Measurements from ENCODE around the gene MAP3K6.
A peak's percentile ranks its signal among the peaks of the same experiment; 100 is the strongest.

MAP3K6 gene

DNA sequence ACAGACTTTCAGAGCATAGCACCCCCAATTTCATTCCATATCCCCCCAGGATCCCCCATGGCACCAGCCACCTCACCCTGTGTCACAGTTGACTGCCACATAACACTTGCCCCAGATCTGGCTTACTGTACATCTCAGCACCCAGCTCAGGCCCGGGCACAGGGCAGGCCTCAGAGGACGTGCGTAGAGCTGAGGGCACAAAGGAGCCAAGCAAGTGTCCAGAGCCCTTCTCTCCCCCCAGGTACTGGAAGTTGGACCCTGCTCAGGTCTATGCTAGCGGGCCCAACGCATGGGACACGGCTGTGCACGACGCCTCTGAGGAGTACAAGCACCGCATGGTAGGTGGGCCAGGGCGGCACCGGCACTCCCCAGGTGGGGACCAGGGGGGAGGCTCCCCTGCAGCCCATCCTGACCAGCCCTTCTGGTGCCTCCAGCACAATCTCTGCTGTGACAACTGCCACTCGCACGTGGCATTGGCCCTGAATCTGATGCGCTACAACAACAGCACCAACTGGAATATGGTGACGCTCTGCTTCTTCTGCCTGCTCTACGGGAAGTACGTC is 33.0 kb downstream of the MAP3K6 start:
- no peak for DNase-seq (ENCODE audit: low spot score)

DNA sequence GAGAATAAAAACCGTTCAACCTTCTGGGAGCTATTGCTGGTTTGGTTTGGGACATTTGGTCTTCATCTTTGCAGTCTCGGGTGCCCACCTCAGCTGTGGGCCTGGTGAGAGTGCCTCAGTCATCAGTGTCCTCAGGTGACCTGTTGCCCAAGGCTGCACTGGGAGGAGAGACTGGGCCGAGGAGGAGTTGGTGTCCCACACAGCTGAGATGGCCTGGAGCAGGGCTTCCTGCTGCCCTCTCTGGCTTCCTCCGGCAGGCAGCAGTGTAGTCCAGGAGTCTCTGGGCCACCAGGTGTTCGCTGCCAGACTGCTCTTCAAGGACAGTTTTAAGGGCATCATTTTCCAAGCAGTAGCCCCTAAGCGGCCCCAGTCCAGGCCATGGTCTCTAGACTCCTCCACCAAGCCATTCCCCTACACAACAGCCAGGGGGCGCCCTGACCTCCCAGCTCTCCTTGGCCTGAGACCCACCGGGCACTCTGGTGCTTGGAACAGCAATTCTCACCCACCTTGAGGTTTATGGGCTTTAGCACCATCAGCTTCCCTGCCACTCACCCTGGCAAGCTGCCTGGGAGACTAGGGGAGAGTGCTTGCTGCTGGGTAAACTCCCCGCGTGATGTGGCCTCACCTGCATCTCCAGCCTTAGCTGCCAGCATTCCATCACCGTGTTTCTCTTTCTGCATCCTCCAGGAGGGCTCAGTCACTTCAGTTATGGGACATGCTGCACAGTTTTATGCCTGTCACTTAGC is 34.1 kb downstream of the MAP3K6 start:
- DNase-seq (ENCODE audit: low spot score), result peak; percentile 74

DNA sequence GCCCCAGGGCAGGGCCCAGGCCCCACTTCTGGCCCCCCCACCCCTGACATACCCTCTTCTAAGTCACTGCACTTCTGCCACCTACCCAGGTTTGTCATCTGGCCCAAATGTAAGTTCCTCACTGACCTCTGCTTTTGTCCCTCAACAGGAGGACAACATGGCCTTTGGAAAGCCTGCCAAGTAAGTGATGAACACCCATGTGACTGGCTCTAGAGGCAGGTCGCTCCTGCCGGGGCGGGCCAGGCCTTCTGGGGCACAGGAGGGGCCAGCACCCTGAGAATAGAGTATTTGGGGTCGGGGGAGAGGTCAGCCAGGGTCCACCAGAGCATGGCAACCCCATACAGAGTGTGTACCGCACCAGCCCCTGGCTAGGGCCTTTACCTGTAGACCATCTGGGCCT is 34.8 kb downstream of the MAP3K6 start:
- DNase-seq (ENCODE audit: low spot score), result no peak

DNA sequence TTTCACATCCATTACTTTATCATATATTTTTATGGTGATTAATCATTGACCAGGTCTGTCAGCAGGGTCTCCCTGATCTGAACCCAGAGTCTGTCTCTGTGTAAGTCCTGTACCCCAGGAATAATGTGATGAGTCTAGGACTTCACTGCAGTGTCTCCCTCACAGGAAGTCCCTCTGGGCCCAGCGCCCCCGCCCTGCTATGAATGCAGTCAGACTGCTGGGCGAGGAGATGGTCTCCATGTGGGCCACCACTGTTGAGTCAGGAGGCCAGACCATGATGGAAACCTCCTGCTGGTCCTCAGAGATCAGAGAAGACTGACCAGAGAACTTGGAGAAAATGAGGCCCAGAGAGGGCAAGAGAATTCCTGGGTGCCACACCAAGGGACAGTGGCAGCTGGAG is 35.3 kb downstream of the MAP3K6 start:
- no peak for DNase-seq (ENCODE audit: low spot score)

DNA sequence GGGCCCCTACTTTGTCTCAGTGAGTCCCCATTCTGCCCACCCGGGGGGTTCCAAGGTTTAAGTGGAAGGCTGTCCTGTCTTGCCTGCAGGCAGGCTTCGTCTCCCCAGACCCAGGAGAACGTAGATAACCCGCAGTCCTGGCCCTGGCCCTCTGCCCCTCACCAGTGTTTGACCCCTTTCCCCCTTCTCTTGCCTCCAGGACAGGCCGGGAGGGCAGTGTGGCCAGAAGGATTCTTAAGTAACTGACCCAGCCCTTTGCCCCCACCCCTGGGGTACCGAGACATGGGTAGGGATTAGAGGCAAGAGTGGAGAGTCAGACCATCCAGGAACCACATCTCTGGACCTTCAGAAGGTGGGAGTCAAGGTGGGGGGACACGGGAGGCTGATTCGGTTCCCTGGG is 36.0 kb downstream of the MAP3K6 start:
- no peak for DNase-seq (ENCODE audit: low spot score)

DNA sequence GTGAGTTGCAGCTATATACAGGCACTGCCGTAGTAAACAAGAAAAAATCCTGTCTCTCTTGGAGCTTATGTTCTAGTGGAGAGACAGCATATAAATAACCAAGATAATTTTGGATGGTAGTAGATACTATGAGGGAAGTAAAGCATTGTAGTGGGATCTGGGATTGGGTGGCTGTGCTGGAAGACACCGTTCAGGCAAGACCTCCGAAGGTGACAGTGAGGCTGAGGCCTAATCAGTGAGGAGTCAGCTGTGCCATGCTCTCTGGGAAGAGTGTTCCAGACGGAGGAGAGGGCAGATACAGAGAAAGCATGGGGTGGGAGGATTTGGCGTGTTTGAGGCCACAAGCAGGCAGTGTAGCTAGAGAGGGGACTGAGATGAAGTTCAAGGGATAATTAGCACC is 38.8 kb downstream of the MAP3K6 start:
- DNase-seq (ENCODE audit: low spot score), result no peak

DNA sequence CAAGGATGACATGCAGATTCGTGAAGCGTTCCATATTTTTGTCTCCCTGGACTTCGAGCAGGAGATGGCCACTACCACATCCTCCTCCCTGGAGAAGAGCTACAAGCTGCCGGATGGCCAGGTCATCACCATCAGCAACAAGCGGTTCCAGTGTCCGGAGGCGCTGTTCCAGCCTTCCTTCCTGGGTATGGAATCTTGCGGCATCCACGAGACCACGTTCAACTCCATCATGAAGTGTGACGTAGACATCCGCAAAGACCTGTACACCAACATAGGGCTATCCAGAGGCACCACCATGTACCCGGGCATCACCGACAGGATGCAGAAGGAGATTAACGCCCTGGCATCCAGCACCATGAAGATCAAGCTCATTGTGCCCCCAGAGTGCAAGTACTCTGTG is 41.5 kb downstream of the MAP3K6 start:
- no peak for DNase-seq (ENCODE audit: low spot score)

DNA sequence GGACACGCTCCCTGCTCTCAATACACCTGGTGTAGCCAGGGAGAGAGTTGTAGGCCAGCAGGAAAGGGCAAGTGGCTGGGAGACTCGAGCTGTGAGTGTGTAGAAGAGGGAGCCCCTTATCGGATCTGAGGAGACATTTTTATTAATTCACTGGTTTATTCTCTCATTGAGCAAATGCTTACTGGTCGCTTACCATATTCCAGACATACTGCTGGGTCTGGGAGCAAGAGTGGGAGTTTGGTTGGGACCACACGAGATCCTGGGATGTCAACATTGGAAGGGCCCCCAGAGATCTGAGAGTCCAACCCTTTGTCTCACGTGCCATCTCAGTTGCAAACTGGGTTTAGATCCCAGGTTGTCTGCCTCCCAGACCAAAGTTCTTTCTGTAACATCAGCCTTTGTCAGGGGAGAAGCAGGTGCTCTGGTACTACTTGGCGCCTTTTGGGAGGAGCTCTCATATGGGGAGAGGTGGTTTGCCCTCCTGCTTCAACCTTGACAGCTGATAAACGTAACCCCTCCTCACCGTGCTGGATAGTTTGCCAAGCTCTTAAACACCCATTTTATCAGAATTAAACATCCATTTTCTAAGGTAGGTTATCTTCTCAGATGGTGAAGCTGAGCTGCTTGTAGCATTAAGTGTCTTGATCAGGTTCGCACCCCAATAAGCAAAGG is 44.1 kb downstream of the MAP3K6 start:
- DNase-seq (ENCODE audit: low spot score), result no peak

DNA sequence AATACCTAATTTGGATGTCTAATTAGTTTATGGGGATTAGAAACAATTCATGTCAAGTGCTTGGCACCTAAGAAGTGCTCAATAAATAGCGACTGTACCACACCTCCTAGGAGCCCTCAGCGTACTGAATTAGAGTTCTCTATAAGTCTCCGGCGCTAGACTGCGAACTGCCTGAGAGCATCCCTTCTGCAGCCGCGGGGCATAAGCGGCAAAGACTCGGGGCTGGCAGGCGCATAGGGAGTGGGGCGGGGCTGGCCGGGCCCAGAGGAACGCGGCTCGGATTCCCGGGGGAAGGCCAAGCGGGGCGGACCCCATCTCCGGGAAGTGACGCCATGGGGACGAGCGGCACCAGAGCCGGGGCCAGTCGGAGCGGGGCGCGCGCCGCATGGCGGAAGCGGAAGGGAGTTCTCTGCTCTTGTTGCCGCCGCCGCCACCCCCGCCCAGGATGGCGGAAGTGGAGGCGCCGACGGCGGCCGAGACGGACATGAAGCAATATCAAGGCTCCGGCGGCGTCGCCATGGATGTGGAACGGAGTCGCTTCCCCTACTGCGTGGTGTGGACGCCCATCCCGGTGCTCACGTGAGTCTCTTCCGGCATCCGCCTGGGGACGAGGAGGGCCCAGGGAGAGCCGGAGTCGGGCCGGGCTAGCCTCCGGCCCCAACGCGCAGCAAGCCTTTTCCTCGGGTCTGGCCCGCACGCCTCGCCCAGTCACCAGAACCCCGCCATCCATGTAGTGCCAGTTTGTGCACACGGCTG is 44.8 kb downstream of the MAP3K6 start, which contains the start of gene TMEM222:
TSS of gene TMEM222 (plus strand) at position 351 of the 756 bp plus-strand sequence. CDS start at position 386, 35 bp downstream.
- DNase-seq (ENCODE audit: low spot score), result peak; percentile 98

DNA sequence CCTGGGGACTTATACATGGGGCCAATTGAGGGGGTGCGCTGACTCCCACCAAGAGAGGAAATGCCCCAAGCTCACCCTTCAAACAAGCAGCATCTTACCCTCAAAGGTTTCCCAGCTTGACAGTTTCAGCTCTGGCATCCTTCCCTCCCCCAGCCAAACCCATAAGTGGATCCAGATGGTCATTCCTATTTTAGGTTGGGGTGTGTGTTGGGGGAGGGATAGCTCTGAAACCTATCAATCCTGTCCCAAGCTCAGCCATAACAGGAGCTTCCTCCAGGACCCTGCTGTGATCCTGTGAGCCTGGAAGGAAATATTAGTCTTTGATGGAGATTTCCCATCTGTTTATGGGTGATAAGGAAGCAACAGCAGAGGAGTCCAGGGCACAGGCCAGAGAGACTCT is 48.2 kb downstream of the MAP3K6 start:
- no peak for DNase-seq (ENCODE audit: low spot score)

DNA sequence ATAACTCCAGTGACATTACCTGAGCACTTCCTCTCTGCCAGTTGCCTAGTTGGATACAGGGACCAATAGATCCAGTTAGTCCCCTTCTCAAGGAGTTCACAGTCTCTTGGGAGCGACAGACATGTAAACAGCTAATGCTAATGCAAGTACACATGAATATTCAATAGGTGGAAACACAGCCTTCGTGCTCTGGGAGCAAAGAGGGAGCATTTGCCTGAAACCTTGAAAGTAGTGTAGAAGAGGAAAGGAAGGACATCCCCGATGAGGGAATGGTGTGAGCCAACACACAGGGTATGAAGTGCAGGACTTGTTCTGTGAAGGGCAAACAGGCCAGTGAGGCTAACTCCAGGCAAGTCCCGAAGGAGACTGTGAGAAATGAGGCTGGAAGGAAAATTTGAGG is 48.6 kb downstream of the MAP3K6 start:
- DNase-seq (ENCODE audit: low spot score), result no peak

DNA sequence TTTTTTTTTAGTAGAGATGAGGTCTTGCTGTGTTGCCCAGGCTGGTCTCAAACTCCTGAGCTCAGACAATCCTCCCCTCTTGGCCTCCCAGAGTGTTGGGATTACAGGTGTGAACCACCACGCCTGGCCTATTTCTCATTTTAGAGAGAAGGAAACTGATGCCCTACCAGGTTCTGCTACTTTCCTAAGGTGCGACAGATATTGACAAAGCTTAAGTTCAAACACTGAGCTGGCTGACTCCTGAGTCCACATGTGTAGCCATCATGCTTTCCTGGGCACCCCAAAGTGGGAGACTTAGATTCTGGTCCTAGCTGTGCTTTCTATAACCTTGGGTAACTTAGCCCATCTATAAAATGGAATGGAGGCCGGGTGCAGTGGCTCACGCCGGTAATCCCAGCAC is 49.9 kb downstream of the MAP3K6 start:
- no peak for DNase-seq (ENCODE audit: low spot score)

DNA sequence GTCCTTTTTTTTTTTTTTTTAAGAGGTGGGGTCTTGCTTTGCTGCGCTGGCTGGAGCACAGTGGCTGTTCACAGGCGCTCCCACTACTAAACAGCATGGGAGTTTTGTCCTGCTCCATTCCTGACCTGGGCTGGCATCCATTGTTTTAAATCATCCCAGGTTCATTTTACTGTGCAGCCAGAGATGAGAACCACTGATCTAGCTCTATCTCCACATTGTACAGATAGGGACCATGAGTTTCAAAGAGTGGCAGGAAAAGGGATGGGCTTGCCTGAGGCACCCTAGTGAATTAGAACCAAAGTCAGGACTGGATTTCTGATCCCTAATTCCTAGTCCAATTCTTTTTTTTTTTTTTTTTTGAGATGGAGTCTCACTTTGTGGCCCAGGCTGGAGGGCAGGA is 52.0 kb downstream of the MAP3K6 start:
- no peak for DNase-seq (ENCODE audit: low spot score)

DNA sequence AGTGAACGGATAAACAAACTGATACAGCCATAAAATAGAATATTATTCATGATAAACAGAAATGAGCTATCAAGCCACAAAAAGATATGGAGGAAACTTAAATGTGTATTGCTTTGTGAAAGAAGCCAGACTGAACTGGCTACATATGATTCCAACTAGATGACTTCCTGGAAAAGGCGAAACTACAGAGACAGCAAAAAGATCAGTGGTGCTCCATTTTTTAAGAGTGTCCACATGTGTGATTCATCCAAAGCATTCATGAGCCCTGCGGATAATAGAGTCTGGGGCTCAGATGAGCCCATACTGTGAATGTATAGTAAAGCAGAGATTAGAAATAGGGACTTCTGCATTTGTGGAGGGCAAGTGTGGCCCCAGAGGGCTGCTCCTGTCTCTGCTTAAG is 52.6 kb downstream of the MAP3K6 start:
- no peak for DNase-seq (ENCODE audit: low spot score)

DNA sequence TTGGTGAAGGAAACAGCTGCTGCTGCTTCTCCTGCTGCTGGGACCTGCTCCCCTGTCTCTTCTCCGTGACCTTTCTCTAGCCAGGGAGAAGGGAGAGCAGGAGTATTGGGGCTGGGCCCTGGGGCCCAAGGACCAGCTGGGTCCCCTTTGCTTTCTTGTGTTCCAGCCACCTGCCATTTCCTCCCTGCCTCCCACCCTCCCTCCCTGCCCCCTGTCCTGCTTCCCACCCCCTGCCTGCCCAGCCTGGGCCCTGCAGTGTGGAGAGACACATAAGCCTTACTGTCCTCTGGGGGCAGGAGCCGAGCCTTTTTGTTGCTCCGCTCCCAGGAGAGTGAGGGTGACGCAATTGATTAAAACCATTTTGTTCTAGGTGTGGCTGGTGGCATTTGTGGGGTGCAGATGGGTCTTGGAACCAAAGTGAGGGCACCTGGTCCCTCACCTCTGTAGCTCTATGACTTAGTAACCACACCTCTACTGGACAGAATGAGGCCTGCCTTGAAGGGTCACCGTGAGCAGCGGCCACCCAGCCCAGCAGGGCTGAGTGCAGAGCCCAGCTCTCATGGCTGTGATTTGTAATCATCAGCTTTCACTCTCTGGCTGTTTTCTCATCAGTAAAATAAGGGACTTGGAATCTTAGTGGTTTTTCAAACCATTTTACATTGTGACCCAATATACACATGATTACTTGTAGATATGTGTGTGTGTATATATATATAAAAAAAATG is 58.7 kb downstream of the MAP3K6 start:
- DNase-seq (ENCODE audit: low spot score), result no peak

DNA sequence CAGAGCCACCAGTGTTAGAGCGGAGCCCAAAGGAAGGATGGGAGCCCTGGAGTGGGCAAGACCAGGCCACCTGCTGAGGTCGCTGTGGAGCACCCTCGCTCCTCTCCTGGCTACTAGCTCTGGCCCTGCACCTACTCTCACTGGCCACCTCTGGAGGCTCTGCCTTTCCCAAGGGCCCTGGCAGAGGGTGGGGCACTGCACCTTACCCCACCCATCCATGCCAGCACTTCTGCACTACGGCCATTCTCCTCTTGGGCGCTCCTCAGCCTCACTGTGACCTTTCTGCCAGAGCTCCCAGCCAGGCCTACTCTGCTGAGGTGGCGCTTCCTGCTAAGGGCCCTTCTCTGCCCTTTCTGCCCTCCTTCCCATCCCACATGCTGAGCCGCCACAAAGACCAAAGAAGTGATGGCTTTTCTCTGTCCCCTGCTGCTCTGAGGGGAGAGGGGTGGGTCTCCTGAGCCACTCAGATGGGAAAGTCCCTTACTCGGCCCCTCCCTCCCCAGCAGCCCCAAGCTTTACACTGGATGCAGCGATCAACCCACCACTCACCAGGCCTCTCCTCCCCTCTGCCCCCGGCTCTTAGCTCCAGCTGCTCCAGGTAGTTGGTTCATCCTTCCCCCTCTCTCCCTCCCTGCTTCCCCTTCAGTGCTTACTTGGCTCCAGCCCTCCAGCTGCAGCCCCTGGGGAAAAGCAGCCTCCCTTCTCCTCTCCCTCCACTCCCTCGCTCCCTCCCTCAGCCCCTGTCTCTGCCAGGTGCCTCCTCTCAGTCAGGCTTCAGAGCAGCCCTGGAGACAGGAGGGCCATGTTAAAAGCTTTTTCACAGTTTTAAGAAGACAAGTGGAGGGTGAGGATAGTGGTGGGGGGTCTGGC is 59.6 kb downstream of the MAP3K6 start:
- peak; percentile 73 for DNase-seq (ENCODE audit: low spot score)

DNA sequence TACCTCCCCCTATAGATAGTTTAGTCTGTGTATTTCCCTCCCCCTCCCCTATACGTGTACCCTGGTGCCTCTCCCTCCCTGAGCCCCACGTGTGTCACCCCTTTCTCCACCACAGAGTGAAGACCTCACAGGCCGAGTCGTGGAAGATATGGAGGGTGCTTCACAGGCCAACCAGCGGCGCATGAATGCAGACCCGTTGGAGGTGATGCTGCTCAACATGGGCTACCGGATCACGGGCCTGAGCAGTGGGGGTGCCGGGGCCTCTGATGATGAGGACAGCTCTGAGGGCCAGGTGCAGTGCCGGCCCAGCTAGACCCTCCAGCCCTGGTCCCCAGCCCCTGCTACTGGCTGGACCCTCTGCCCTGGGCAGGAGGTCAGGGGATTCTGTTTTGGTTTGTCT is 60.7 kb downstream of the MAP3K6 start:
- DNase-seq (ENCODE audit: low spot score), result no peak

Data from ecto neural progenitor cell (in vitro differentiated cells).